ENCODE data around the gene GOLGA2. TPM values are rescaled to one million over a fixed set of nuclear protein-coding genes. Genes with fewer than 3 reads are reported as not detected.

Gene GOLGA2
- polyA plus RNA-seq, 1 of the 3 experiments (the other 2 are of a cell fraction), result 103 TPM

- POLR2A ChIA-PET, result no interaction called here
- Histone ChIP-seq H3K27ac (ENCODE audit: low read depth in 2 of 2, low read length in 1 of 2) (peak overlapping the region in 1 of 2 experiments; percentile 17; a peak in 1 of 4 replicates), H3K36me3 (replicated peaks in 1 of 2; ENCODE audit: control insufficient read depth in 1 of 2, insufficient read depth in 2 of 2, low read length in 1 of 2) (peaks cover 8 to 10% of the 10 kb centered on the region in 2 experiments), H4K20me1 (ENCODE audit: insufficient read depth) (no peaks in the 10 kb centered on the region), H3K9me3 (no peaks in the 10 kb centered on the region), H3K79me2 (ENCODE audit: insufficient read depth) (no peaks in the 10 kb centered on the region), H3K4me2 (no peak overlapping the region), H3K9me2 (no peaks in the 10 kb centered on the region), H3K9ac (no peak overlapping the region), H3K4me3 (ENCODE audit: low read depth in 2 of 2, low read length in 1 of 2) (no peak overlapping the region), H3K4me1 (ENCODE audit: control insufficient read depth in 1 of 2, insufficient read depth in 2 of 2, low read depth in 1 of 2, low read length in 1 of 2) (peaks cover 21 to 39% of the 10 kb centered on the region in 2 experiments), H3F3A (replicated peaks; ENCODE audit: insufficient read depth) (no peaks in the 10 kb centered on the region), H3K27me3 (ENCODE audit: insufficient read depth) (no peaks in the 10 kb centered on the region), H2AFZ (ENCODE audit: low read depth) (no peak overlapping the region)
- no peak for DNase-seq
- 97% methylated on average over 4 of the region's 4 CpGs for WGBS (ENCODE audit: low lambda C conversion rate)
- CTCF ChIA-PET, result interaction anchor here (1.2 to 3.4 kb wide), 5 partner anchors 9 to 51 kb away, joined by 3 to 13 read pairs (median 5); partner anchors contain the start of gene DNM1
- TF ChIP-seq EP300 (IDR thresholded peaks at IDR 0.05; ENCODE audit: borderline replicate concordance in 1 of 2, low read depth in 1 of 2, low read length in 1 of 2) (no peak), TCF12 (IDR thresholded peaks at IDR 0.05) (no peak), SMC3 (IDR thresholded peaks at IDR 0.05; ENCODE audit: low read depth, low read length) (no peak), GATA2 (CRISPR knock-in tag; IDR thresholded peaks at IDR 0.05) (no peak), RAD21 (IDR thresholded peaks at IDR 0.05; ENCODE audit: low read length) (no peak), USF2 (IDR thresholded peaks at IDR 0.05; ENCODE audit: borderline replicate concordance, low read depth, low read length) (no peak), RXRA (IDR thresholded peaks at IDR 0.05; ENCODE audit: borderline replicate concordance, low read depth) (no peak), POLR2AphosphoS5 (IDR thresholded peaks at IDR 0.05; ENCODE audit: low read depth, low read length) (no peak)
- TF ChIP-seq, protein P1, sequence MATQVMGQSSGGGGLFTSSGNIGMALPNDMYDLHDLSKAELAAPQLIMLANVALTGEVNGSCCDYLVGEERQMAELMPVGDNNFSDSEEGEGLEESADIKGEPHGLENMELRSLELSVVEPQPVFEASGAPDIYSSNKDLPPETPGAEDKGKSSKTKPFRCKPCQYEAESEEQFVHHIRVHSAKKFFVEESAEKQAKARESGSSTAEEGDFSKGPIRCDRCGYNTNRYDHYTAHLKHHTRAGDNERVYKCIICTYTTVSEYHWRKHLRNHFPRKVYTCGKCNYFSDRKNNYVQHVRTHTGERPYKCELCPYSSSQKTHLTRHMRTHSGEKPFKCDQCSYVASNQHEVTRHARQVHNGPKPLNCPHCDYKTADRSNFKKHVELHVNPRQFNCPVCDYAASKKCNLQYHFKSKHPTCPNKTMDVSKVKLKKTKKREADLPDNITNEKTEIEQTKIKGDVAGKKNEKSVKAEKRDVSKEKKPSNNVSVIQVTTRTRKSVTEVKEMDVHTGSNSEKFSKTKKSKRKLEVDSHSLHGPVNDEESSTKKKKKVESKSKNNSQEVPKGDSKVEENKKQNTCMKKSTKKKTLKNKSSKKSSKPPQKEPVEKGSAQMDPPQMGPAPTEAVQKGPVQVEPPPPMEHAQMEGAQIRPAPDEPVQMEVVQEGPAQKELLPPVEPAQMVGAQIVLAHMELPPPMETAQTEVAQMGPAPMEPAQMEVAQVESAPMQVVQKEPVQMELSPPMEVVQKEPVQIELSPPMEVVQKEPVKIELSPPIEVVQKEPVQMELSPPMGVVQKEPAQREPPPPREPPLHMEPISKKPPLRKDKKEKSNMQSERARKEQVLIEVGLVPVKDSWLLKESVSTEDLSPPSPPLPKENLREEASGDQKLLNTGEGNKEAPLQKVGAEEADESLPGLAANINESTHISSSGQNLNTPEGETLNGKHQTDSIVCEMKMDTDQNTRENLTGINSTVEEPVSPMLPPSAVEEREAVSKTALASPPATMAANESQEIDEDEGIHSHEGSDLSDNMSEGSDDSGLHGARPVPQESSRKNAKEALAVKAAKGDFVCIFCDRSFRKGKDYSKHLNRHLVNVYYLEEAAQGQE (IDR thresholded peaks at IDR 0.05; ENCODE audit: low read depth, low read length), result no peak
Measured at GRCh38 chr9:128242124-128242523, 33.7 kb downstream of the GOLGA2 start.

DNA sequence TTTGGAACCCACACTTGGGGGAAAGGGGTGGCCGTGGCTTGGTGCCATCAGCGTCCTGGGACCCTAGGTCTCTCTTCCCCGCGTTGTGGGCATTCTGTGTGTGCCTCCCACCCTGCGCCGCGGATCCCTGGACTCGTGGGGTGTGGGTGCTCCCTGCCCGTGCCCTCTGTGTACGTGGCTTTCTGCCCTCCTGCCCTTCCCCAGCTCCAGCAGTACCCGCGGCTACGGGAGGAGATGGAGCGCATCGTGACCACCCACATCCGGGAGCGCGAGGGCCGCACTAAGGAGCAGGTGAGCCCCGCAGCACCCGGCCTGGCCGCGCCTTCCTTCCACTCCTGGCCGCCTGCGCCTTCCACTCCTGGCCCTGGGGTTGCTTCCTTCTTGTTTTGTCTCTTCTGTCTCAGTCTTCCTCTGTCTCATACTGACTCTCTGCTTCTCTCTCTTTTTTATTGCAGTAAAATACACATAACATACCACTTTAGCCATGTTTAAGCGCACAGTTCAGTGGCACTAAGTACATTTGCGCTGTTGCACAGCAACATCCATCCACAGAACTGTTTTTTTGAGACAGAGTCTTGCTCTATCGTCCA is 41.9 kb downstream of the GOLGA2 start:
- Histone ChIP-seq H2AFZ (ENCODE audit: low read depth) (no peak overlapping the region), H3K4me1 (ENCODE audit: control insufficient read depth in 1 of 2, insufficient read depth in 2 of 2, low read depth in 1 of 2, low read length in 1 of 2) (no peaks in the 10 kb centered on the region), H3K4me2 (no peak overlapping the region), H3K9ac (no peak overlapping the region), H3K36me3 (replicated peaks in 1 of 2; ENCODE audit: control insufficient read depth in 1 of 2, insufficient read depth in 2 of 2, low read length in 1 of 2) (peaks cover 0 to 9% of the 10 kb centered on the region in 2 experiments), H3K9me3 (no peaks in the 10 kb centered on the region), H3K27ac (ENCODE audit: low read depth in 2 of 2, low read length in 1 of 2) (no peak overlapping the region), H3F3A (replicated peaks; ENCODE audit: insufficient read depth) (no peaks in the 10 kb centered on the region), H4K20me1 (ENCODE audit: insufficient read depth) (no peaks in the 10 kb centered on the region), H3K4me3 (ENCODE audit: low read depth in 2 of 2, low read length in 1 of 2) (no peak overlapping the region), H3K27me3 (ENCODE audit: insufficient read depth) (no peaks in the 10 kb centered on the region), H3K79me2 (ENCODE audit: insufficient read depth) (no peaks in the 10 kb centered on the region), H3K9me2 (no peaks in the 10 kb centered on the region)
- ChIA-PET CTCF (interaction anchor here (0.9 to 1.5 kb wide), 2 partner anchors 21 to 30 kb away, joined by 3 to 5 read pairs; partner anchors contain the start of gene DNM1), POLR2A (no interaction called here)
- 96% methylated on average over 15 of the region's 28 CpGs for WGBS (ENCODE audit: low lambda C conversion rate)
- TF ChIP-seq CHD2 (IDR thresholded peaks at IDR 0.05; ENCODE audit: low read length, partially characterized antibody) (no peak), NFIC (IDR thresholded peaks at IDR 0.05; ENCODE audit: borderline replicate concordance) (no peak), NRF1 (IDR thresholded peaks at IDR 0.05; ENCODE audit: low read depth, low read length) (no peak), GABPA (IDR thresholded peaks at IDR 0.05; ENCODE audit: low read depth) (no peak), POLR2AphosphoS5 (IDR thresholded peaks at IDR 0.05; ENCODE audit: low read depth, low read length) (no peak)
- TF ChIP-seq, protein P1 (IDR thresholded peaks at IDR 0.05; ENCODE audit: low read depth, low read length), result no peak
- DNase-seq, result no peak
